ENCODE measurements around the gene CTNND2. TPM values are rescaled to one million over a fixed set of nuclear protein-coding genes. Genes with fewer than 3 reads are reported as not detected.

The CTNND2 gene
- total RNA-seq, 2 donors from 2014 or later = not detected

DNA sequence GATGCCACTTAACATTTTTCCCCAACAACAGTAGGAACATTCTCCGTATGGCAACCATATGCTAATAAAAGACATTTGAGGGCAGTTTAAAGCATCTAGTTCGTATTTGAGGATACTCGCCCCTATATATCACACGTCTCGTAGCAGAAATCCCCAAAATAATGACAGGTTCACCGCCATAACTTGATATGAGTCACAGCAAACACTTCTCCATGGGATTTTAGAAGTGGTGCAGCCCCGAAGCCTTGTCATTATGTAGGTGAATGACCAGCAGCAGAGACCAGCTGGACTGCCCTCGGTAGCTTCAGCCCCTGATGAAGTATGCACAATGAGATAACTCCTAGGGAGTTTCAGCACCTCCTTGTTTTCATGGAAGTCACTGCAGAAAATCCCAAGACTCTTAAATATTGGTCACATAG is 2.0 kb downstream of the CTNND2 start:
- H3K4me1 Mint-ChIP-seq (ENCODE audit: low read depth) = peaks cover 13% of the 10 kb centered on the region
- H3K4me3 Mint-ChIP-seq = no peak overlapping the region
- ATAC-seq (replicated peaks in 1 of 2) (no peak), DNase-seq (no peak)
- peaks cover 0 to 6% of the 10 kb centered on the region in 2 donors for H3K36me3 Mint-ChIP-seq (ENCODE audit: insufficient read depth in 2 of 2)
- no peak overlapping the region for H3K27ac Mint-ChIP-seq
- H3K9me3 Mint-ChIP-seq = peaks cover 0 to 3% of the 10 kb centered on the region in 2 donors
- H3K27me3 Mint-ChIP-seq (ENCODE audit: low read depth) = peaks cover 26% of the 10 kb centered on the region

DNA sequence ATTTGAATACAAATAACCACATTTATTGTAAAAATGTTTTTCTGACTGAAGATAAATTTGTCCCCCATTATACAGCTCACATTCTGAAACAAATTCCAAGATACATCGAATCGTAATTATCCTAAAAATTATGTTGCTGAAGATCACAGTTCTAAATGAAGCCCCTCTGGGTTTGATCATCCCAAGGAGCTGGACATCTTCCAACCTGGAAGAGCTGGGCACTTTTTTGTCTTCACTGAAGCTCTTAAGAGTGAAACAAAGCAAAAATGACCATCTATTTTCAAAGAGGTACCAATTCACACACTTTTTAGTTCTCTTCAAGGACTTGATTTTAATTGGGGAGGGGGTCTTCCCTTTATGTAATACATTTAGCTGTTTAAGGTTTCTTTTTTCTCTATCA is 5.5 kb downstream of the CTNND2 start:
- Mint-ChIP-seq H3K27ac (no peak overlapping the region), H3K9me3 (peaks cover 1 to 2% of the 10 kb centered on the region in 2 donors), H3K4me3 (no peak overlapping the region), H3K27me3 (ENCODE audit: low read depth) (peaks cover 18% of the 10 kb centered on the region), H3K4me1 (ENCODE audit: low read depth) (peaks cover 9% of the 10 kb centered on the region), H3K36me3 (ENCODE audit: insufficient read depth in 2 of 2) (peaks cover 0 to 2% of the 10 kb centered on the region in 2 donors)
- no peak for ATAC-seq (replicated peaks in 1 of 2)
- no peak for DNase-seq

DNA sequence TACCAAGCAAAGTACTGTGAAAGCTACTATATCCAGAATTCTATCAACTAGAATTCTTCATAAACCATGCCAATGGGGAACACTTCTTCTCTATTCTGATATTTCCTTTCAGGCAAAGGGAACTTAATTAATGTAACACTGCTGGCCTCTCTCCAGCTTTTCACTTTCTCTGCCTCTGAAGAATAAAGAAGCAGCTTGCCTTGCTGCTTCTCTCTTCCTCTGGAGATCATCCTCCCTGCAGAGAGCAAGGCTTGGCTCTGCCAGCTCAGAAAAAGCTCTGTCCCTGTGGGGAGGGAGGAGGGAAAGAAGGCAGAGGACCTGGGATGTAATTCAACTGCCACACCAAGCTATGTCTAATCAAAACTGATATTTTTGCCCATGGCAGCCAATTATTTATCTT is 6.5 kb downstream of the CTNND2 start:
- Mint-ChIP-seq H3K4me3 (no peak overlapping the region), H3K27ac (no peak overlapping the region), H3K4me1 (ENCODE audit: low read depth) (peaks cover 5% of the 10 kb centered on the region), H3K9me3 (peaks cover 1 to 3% of the 10 kb centered on the region in 2 donors), H3K27me3 (ENCODE audit: low read depth) (peaks cover 13% of the 10 kb centered on the region), H3K36me3 (ENCODE audit: insufficient read depth in 2 of 2) (peaks cover 0 to under 1% of the 10 kb centered on the region in 2 donors)
- ATAC-seq (replicated peaks in 1 of 2) = no peak
- no peak for DNase-seq

DNA sequence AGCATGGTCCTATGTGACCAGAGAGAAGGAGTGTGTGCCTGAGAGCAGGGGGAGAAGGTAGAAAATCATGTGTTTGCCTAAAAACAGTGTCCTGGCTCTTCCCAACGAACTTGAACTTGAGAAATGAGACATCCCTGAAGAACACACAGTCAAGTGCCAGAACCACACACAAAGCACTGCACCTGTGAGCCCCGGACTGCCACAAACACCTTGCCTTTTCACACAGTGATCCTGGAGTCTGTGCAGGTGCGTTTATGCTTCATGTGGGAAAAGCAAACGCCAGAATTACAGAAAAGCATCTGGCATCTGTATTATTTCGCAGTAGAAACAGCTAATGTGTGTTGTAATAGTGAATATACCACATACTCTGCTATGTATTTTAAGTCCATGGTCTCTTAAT is 9.3 kb downstream of the CTNND2 start:
- Mint-ChIP-seq H3K27ac (no peak overlapping the region), H3K9me3 (peaks cover 1 to 3% of the 10 kb centered on the region in 2 donors), H3K27me3 (ENCODE audit: low read depth) (no peaks in the 10 kb centered on the region), H3K36me3 (ENCODE audit: insufficient read depth in 2 of 2) (no peaks in the 10 kb centered on the region), H3K4me3 (no peak overlapping the region), H3K4me1 (ENCODE audit: low read depth) (no peaks in the 10 kb centered on the region)
- ATAC-seq (replicated peaks in 1 of 2) = no peak
- DNase-seq = no peak

GRCh38 chr5:11892832-11893231 is 11.4 kb downstream of the CTNND2 start:
- peaks cover 1 to 3% of the 10 kb centered on the region in 2 donors for H3K9me3 Mint-ChIP-seq
- ATAC-seq (replicated peaks in 1 of 2) = no peak
- no peak overlapping the region for H3K27ac Mint-ChIP-seq
- H3K36me3 Mint-ChIP-seq (ENCODE audit: insufficient read depth in 2 of 2) = no peaks in the 10 kb centered on the region
- H3K4me3 Mint-ChIP-seq = no peak overlapping the region
- H3K4me1 Mint-ChIP-seq (ENCODE audit: low read depth) = no peaks in the 10 kb centered on the region
- no peak for DNase-seq
- H3K27me3 Mint-ChIP-seq (ENCODE audit: low read depth) = no peaks in the 10 kb centered on the region

DNA sequence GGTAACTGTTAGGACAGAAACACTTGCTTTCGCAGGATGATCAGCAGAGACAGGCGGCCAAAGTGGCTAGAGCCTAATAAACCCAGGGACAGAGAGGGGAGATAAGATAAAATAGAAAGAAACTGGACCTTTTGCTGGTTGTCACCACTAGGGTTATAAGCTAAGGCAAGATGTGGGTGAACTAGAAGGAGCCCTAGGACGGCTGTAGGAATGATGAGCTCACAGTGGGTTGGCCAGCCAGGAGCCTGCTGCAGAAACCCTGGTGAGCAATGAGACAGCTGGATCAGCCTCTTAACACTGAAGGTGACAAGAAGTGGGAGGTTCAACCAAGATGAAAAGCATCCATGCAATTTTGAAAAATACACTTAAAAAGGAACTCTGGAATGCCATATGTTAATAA is 13.5 kb downstream of the CTNND2 start:
- Mint-ChIP-seq H3K4me3 (no peak overlapping the region), H3K4me1 (ENCODE audit: low read depth) (no peaks in the 10 kb centered on the region), H3K9me3 (peaks cover 1 to 6% of the 10 kb centered on the region in 2 donors), H3K27me3 (ENCODE audit: low read depth) (no peaks in the 10 kb centered on the region), H3K36me3 (ENCODE audit: insufficient read depth in 2 of 2) (no peaks in the 10 kb centered on the region), H3K27ac (no peak overlapping the region)
- ATAC-seq (replicated peaks in 1 of 2) = no peak
- no peak for DNase-seq

DNA sequence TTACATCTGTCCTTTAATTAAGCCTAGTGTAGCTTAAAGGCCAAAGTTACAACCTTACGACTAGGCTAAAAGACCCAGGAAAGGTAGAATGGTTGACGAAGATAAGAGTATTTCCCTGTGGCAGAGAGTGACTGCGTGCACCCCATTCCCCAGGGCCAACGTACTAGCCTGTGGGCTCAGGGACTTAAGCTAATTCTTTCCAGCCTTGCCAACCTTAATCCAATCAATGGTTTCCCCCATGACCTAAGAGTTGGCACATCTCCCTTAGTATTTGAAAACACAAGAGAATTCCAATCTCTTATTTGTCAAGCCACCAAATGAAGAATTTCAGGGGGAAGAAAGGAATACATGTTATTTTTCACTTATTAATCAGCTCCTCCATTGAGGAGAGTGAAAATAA is 16.0 kb downstream of the CTNND2 start:
- Mint-ChIP-seq H3K4me3 (no peak overlapping the region), H3K9me3 (peaks cover 4 to 10% of the 10 kb centered on the region in 2 donors), H3K4me1 (ENCODE audit: low read depth) (no peaks in the 10 kb centered on the region), H3K27ac (no peak overlapping the region), H3K36me3 (ENCODE audit: insufficient read depth in 2 of 2) (peaks cover 0 to 3% of the 10 kb centered on the region in 2 donors), H3K27me3 (ENCODE audit: low read depth) (no peaks in the 10 kb centered on the region)
- ATAC-seq (replicated peaks in 1 of 2) (no peak), DNase-seq (no peak)

- Mint-ChIP-seq H3K9me3 (peaks cover 4 to 9% of the 10 kb centered on the region in 2 donors), H3K4me1 (ENCODE audit: low read depth) (no peaks in the 10 kb centered on the region), H3K36me3 (ENCODE audit: insufficient read depth in 2 of 2) (no peaks in the 10 kb centered on the region), H3K27me3 (ENCODE audit: low read depth) (no peaks in the 10 kb centered on the region), H3K27ac (no peak overlapping the region), H3K4me3 (no peak overlapping the region)
- ATAC-seq (replicated peaks in 1 of 2) = no peak
- DNase-seq = no peak
Measured at GRCh38 chr5:11878814-11879213, 25.4 kb downstream of the CTNND2 start.

GRCh38 chr5:11873587-11873986 is 30.7 kb downstream of the CTNND2 start:
- Mint-ChIP-seq H3K36me3 (ENCODE audit: insufficient read depth in 2 of 2) (no peaks in the 10 kb centered on the region), H3K27me3 (ENCODE audit: low read depth) (no peaks in the 10 kb centered on the region), H3K4me1 (ENCODE audit: low read depth) (no peaks in the 10 kb centered on the region), H3K4me3 (no peak overlapping the region), H3K27ac (no peak overlapping the region), H3K9me3 (peaks cover 1 to 7% of the 10 kb centered on the region in 2 donors)
- no peak for DNase-seq
- no peak for ATAC-seq (replicated peaks in 1 of 2)

- Mint-ChIP-seq H3K4me3 (no peak overlapping the region), H3K4me1 (ENCODE audit: low read depth) (no peaks in the 10 kb centered on the region), H3K27ac (no peak overlapping the region), H3K9me3 (peaks cover 1 to 12% of the 10 kb centered on the region in 2 donors), H3K27me3 (ENCODE audit: low read depth) (no peaks in the 10 kb centered on the region), H3K36me3 (ENCODE audit: insufficient read depth in 2 of 2) (no peaks in the 10 kb centered on the region)
- no peak for ATAC-seq (replicated peaks in 1 of 2)
- no peak for DNase-seq
Measured at GRCh38 chr5:11869203-11869602, 35.0 kb downstream of the CTNND2 start.

- Mint-ChIP-seq H3K36me3 (ENCODE audit: insufficient read depth in 2 of 2) (no peaks in the 10 kb centered on the region), H3K9me3 (peaks cover 8 to 9% of the 10 kb centered on the region in 2 donors), H3K27ac (no peak overlapping the region), H3K27me3 (ENCODE audit: low read depth) (no peaks in the 10 kb centered on the region), H3K4me1 (ENCODE audit: low read depth) (no peaks in the 10 kb centered on the region), H3K4me3 (no peak overlapping the region)
- ATAC-seq (replicated peaks in 1 of 2) (no peak), DNase-seq (no peak)
Measured at GRCh38 chr5:11863911-11864310, 40.3 kb downstream of the CTNND2 start.

- no peak overlapping the region for H3K27ac Mint-ChIP-seq
- no peak for DNase-seq
- no peaks in the 10 kb centered on the region for H3K27me3 Mint-ChIP-seq (ENCODE audit: low read depth)
- no peaks in the 10 kb centered on the region for H3K4me1 Mint-ChIP-seq (ENCODE audit: low read depth)
- H3K36me3 Mint-ChIP-seq (ENCODE audit: insufficient read depth in 2 of 2) = no peaks in the 10 kb centered on the region
- H3K4me3 Mint-ChIP-seq = no peak overlapping the region
- no peak for ATAC-seq (replicated peaks in 1 of 2)
- H3K9me3 Mint-ChIP-seq = peaks cover 8 to 14% of the 10 kb centered on the region in 2 donors
Measured at GRCh38 chr5:11857391-11857790, 46.9 kb downstream of the CTNND2 start.

GRCh38 chr5:11854936-11855335 is 49.3 kb downstream of the CTNND2 start:
- ATAC-seq (replicated peaks in 1 of 2) (no peak), DNase-seq (no peak)
- H3K9me3 Mint-ChIP-seq = peaks cover 4 to 7% of the 10 kb centered on the region in 2 donors
- no peaks in the 10 kb centered on the region for H3K36me3 Mint-ChIP-seq (ENCODE audit: insufficient read depth in 2 of 2)
- no peaks in the 10 kb centered on the region for H3K27me3 Mint-ChIP-seq (ENCODE audit: low read depth)
- no peaks in the 10 kb centered on the region for H3K4me1 Mint-ChIP-seq (ENCODE audit: low read depth)
- no peak overlapping the region for H3K4me3 Mint-ChIP-seq
- H3K27ac Mint-ChIP-seq = no peak overlapping the region

DNA sequence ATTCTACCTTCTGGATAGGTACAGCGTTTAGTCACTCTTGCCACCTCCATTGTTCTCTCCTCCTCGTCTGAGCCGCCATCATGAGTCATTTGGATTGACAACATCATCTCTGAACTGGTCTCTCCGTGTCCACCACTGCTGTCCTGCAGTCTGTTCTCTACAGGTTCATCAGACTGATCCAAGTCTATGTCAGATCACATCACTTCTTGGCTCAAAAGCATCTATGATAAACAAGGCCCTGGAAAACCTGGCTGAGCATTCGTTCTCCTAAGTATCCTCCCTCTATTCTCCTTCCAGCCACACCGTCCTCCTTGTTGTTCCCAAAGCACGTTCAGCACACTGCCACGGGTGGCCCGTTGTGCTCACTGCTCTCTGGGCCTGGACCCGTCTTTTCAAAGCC is 50.5 kb downstream of the CTNND2 start:
- Mint-ChIP-seq H3K27me3 (ENCODE audit: low read depth) (no peaks in the 10 kb centered on the region), H3K4me3 (no peak overlapping the region), H3K27ac (no peak overlapping the region), H3K36me3 (ENCODE audit: insufficient read depth in 2 of 2) (no peaks in the 10 kb centered on the region), H3K9me3 (peaks cover 4 to 6% of the 10 kb centered on the region in 2 donors), H3K4me1 (ENCODE audit: low read depth) (no peaks in the 10 kb centered on the region)
- ATAC-seq (replicated peaks in 1 of 2) (no peak), DNase-seq (no peak)

Measured in activated T-cell treated with anti-CD3 and anti-CD28 coated beads, Interleukin-2, amount 50 U/mL, for 72 hours (primary cell).